Fibroblast of mammary gland (primary cell): Measurements from ENCODE around the gene RNU6-8.

ENCODE experiments used
- DNase-seq: peaks from one replicate; pipeline ENCODE4 v3.0.0-alpha.2; 2010; ENCODE audit warnings: low read depth
- H3K4me3 ChIP-seq: 2 replicates; pipeline ENCODE4 v1.5.1; 2011; ENCODE audit warnings: low read depth, mild to moderate bottlenecking, low read length, moderate library complexity; ENCODE audit not compliant: control insufficient read depth
- TF ChIP-seq, protein P1 (sequence below): conservative IDR thresholded peaks from 2 replicates; pipeline ENCODE4 v1.5.1; 2011; ENCODE audit warnings: low read depth, low read length, inconsistent platforms; ENCODE audit not compliant: control insufficient read depth, insufficient read depth

RNU6-8 gene

DNA sequence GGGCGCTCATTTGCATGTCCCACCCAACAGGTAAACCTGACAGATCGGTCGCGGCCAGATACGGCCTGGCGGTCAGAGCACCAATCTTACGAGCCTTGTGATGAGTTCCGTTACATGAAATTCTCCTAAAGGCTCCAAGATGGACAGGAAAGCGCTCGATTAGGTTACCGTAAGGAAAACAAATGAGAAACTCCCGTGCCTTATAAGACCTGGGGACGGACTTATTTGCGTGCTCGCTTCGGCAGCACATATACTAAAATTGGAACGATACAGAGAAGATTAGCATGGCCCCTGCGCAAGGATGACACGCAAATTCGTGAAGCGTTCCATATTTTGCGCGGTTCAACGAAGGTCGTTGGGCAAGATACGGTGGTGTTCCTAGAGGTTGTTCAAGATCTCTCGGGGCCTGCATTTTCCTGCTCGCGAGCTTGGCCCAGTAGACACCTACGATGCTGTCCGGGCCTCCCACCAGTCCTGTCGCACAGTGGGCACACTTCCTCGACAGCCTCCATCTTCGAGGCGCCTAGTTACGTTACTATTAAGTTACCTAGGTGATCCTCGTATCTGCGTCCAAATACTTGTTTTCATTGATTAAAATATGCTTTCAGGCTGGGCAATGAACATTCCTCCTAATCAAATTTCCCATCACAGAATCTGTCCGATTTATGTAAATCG, 1.1 kb downstream of the RNU6-8 start, which contains the start of gene RNU6-7:
TSS of gene RNU6-7 (plus strand) at position 230 of the 675 bp plus-strand sequence.
- TF ChIP-seq, protein P1, sequence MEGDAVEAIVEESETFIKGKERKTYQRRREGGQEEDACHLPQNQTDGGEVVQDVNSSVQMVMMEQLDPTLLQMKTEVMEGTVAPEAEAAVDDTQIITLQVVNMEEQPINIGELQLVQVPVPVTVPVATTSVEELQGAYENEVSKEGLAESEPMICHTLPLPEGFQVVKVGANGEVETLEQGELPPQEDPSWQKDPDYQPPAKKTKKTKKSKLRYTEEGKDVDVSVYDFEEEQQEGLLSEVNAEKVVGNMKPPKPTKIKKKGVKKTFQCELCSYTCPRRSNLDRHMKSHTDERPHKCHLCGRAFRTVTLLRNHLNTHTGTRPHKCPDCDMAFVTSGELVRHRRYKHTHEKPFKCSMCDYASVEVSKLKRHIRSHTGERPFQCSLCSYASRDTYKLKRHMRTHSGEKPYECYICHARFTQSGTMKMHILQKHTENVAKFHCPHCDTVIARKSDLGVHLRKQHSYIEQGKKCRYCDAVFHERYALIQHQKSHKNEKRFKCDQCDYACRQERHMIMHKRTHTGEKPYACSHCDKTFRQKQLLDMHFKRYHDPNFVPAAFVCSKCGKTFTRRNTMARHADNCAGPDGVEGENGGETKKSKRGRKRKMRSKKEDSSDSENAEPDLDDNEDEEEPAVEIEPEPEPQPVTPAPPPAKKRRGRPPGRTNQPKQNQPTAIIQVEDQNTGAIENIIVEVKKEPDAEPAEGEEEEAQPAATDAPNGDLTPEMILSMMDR, result no peak
- peak; percentile 18 for DNase-seq
- H3K4me3 ChIP-seq, result peak within 1 kb of the TSS; percentile 63

DNA sequence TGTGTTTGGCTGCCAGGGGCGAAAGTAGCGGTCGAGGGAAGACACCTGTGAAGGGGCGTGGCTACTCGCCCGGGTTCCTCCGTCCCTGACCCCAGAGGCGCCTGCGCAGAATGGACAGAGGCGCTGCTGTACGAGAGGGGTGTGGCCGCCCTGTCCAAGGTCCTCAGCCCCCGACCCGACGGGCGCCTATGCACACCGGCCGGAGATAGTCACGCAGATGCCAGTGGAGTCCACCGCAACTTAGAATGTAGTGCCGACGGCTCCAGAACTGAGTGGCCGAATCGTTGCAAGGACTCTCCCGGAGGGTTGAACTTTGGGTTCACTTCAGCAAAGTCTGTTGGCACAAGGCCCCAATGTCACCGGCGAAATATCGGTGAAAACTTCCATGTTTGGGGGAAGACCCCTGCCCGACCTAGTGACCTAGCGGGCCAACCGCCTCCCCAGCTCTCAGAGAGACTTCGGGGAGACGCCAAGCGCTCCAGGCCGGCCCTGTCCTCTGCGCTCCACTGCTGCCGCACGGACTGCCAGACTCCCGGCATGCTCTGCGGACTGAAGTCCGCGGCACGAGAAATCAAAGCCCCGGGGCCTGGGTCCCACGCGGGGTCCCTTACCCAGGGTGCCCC, 1.8 kb downstream of the RNU6-8 start:
- DNase-seq, result peak; percentile 40
- TF ChIP-seq, protein P1, result no peak
- H3K4me3 ChIP-seq, result peak overlapping the region; percentile 63

DNA sequence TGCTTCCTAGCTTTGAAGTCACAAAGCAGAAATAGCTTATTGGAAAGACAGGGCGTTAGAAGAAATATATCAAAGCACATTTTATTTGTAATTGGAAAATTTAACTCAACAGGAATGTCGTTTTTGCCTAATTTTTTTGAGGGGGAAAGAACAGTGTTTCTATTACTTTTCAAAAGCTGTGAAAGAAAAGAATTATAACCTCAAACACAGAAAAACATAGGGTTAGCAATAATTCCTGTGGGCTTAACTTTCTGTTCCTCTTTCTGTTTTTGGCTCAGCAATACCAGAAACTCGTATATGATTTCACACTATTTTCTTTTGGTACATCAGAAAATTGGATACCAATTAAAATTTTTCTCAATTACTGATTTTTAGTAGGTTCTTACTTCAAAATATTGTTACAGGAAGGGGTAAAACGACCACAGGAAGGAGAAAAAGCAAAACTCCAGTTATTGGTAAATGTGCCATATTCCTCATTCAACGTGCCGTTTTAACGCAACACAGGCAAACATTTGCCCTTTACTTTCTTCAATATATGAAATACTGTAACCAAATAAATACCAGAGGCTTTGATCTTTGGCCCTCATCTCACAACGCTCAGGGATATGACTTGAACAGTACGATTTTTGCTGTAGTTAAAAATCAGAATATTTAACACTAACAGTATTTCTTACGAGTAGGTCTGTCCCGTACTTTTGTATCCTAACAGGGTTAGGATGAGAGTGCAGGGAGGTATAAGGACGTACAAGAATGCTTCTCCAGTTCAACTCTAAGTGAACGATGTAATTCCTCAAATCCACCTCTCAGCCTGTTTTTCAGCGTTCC, 2.5 kb downstream of the RNU6-8 start:
- TF ChIP-seq, protein P1, result no peak
- peak overlapping the region; percentile 63 for H3K4me3 ChIP-seq
- DNase-seq, result no peak

DNA sequence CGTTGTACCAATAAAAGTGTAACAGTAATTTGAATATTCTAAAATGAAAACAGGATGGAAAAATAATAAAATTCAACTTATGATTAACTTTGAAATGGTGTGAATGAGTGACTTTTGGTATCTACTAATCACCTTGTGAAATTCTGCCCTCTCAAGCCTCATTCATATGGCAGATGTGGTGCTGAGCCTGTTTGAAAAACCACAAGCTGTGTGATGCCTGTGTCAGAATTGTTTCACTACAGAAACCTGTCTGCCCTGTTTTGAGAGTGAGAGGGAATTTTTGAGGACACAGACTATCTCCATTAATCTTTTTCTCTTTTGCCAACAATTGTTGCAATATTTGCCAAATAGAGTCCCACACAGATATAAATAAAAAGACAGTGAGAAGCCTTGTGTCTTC, 5.2 kb downstream of the RNU6-8 start:
- no peak overlapping the region for H3K4me3 ChIP-seq
- no peak for DNase-seq
- TF ChIP-seq, protein P1, result no peak

DNA sequence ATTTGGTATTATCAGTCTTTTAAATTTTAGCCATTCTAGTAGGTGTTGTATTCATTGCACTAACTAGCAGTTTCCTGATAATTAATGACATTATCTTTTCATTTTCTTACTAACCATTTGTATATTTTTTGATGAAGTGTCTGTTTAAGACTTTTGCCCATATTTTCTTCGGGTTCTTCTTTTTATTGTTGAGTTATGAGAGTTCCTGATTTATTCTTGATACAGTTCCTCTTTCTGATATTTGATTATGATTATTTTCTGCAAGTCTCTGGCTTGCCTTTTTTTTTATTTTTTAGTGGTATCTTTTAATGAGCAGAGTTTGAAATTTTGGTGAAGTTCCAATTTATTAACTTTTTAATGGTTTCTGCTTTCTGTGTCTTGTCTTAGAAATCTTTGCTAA, 7.4 kb downstream of the RNU6-8 start:
- no peak overlapping the region for H3K4me3 ChIP-seq
- TF ChIP-seq, protein P1, result no peak
- DNase-seq, result no peak

DNA sequence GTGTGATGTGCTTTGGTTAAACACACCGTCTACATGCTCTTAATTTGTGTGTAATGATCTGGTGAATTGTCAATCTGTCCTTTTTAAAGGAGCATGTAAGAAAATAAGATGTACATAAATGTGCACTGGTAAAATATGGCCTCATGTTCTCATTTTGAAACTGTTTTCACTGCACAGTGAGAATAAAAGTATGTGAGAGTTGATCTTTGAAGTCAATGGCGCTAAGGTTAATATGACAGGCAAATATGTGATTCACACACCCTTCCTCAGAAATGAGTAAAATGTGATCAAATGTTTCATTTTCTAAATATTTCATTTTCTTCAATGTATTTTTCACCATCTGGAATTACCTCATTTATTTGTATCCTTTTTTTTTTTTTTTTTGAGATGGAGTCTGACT, 9.5 kb downstream of the RNU6-8 start:
- no peak for DNase-seq
- TF ChIP-seq, protein P1, result no peak
- H3K4me3 ChIP-seq, result no peak overlapping the region
